SU-DHL-6 (cell line): ENCODE data around the gene PELI3.

ENCODE experiments used
- H2AFZ ChIP-seq: fragments of 200-600 bp; sonication (generic); 2 replicates; pipeline ENCODE4 v1.6.1; 2014; ENCODE audit warnings: low read depth, mild to moderate bottlenecking, moderate library complexity, mixed read lengths, antibody characterized with exemption, low read length; ENCODE audit not compliant: severe bottlenecking
- H3F3A ChIP-seq: fragments of 200-600 bp; shearing (Covaris generic); 2 replicates; pipeline ENCODE4 v1.6.0; 2016; ENCODE audit warnings: antibody characterized with exemption, mild to moderate bottlenecking; ENCODE audit not compliant: insufficient read depth
- H3K27ac ChIP-seq: fragments of 200-600 bp; sonication (generic); 2 replicates; pipeline ENCODE4 v1.5.1; 2016; ENCODE audit warnings: low read depth, mild to moderate bottlenecking, low read length, moderate library complexity, mixed read lengths
- H3K27me3 ChIP-seq: fragments of 200-600 bp; sonication (generic), shearing (Covaris generic); 2 replicates; pipeline ENCODE4 v1.6.0; 2014; ENCODE audit warnings: mild to moderate bottlenecking, low read length
- H3K36me3 ChIP-seq: fragments of 200-600 bp; sonication (generic); 2 replicates; pipeline ENCODE4 v1.6.1; 2014; ENCODE audit warnings: mild to moderate bottlenecking, low read length, mixed read lengths
- H3K4me2 ChIP-seq: fragments of 300-600, 200-600 bp; shearing (Covaris generic), sonication (generic); 2 replicates; pipeline ENCODE4 v1.6.0; 2014; ENCODE audit warnings: low read length, low read depth, mild to moderate bottlenecking; ENCODE audit not compliant: poor library complexity, severe bottlenecking
- H3K4me3 ChIP-seq: fragments of 200-600 bp; sonication (generic); 2 replicates; pipeline ENCODE4 v1.5.1; 2014; ENCODE audit warnings: antibody characterized with exemption, low read length, mild to moderate bottlenecking, mixed read lengths; ENCODE audit not compliant: insufficient read depth, poor library complexity, severe bottlenecking
- H3K79me2 ChIP-seq: fragments of 200-600 bp; sonication (generic); 2 replicates; pipeline ENCODE4 v1.6.1; 2014; ENCODE audit warnings: mild to moderate bottlenecking, low read length, moderate library complexity; ENCODE audit not compliant: insufficient read depth
- H3K9ac ChIP-seq: fragments of 200-600 bp; sonication (generic); 2 replicates; pipeline ENCODE4 v1.7.0; 2014; ENCODE audit warnings: mild to moderate bottlenecking, low read length
- H3K9me2 ChIP-seq: fragments of 200-600 bp; sonication (generic); replicated peaks from 2 replicates; pipeline ENCODE4 v1.6.1; 2014; ENCODE audit warnings: low read length; ENCODE audit not compliant: insufficient read depth
- H3K9me3 ChIP-seq: fragments of 200-600 bp; sonication (generic); 2 replicates; pipeline ENCODE4 v1.6.1; 2014; ENCODE audit warnings: low read length, mixed read lengths; ENCODE audit not compliant: insufficient read depth
- H4K20me1 ChIP-seq: fragments of 200-600 bp; sonication (generic); 2 replicates; pipeline ENCODE4 v1.6.1; 2014; ENCODE audit warnings: low read depth, mild to moderate bottlenecking, antibody characterized with exemption, low read length, moderate library complexity, mixed read lengths
- CTCF ChIP-seq: fragments of 200-600 bp; sonication (generic); IDR thresholded peaks from one replicate; pipeline ENCODE4 v1.5.1; 2017; ENCODE audit warnings: antibody characterized with exemption, mild to moderate bottlenecking, low read length, moderate library complexity; ENCODE audit not compliant: insufficient read depth, poor library complexity, severe bottlenecking
- EZH2phosphoT487 ChIP-seq: fragments of 200-600 bp; sonication (generic), shearing (Covaris generic); conservative IDR thresholded peaks from 2 replicates; pipeline ENCODE4 v1.6.1; 2018; ENCODE audit warnings: mild to moderate bottlenecking, antibody characterized with exemption, low read length, moderate library complexity, mixed read lengths

Gene PELI3

DNA sequence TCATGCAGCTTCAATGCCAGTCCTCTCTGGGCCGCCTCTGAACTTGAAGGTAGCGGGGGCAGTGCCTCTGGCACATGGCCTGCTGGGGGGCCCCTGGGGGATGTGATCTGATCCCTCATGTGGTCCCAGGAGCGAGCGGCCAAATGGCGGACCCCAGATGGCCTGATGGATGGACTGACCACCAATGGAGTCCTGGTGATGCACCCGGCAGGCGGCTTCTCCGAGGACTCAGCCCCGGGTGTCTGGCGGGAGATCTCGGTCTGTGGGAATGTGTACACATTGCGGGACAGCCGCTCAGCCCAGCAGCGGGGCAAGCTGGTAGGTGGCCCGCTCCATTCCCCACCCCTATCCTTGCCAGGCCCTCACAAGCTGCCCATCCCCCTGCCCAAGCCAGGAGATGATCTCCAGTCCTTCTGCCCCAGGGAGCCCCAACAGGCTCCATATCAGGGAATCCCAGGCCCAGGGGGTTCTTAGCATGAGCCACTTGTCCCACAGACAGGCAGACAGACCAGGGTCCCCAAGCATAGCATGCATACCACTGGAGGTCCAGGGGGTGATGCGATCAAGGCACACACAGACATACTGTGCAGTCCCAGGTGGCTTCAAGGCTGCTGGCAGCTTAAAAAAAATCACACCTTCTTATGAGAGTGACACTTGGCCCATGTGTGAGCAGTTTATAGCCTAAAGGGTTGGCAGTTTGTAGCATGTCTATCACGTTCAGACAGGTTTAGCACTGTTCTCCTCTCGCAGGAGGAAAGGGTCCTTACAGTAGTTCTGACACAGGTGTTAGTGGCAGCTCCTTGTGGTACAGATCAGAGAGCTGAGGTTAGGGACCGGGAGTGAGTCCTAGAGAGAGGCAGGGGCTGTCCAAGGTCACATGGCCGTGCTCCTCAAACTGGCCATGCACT is 7.2 kb downstream of the PELI3 start:
- TF ChIP-seq EZH2phosphoT487 (no peak), CTCF (no peak)
- H3K4me2 ChIP-seq, result no peak overlapping the region
- no peaks in the 10 kb centered on the region for H3K9me2 ChIP-seq
- no peaks in the 10 kb centered on the region for H3F3A ChIP-seq
- no peak overlapping the region for H3K9ac ChIP-seq
- H3K79me2 ChIP-seq, result no peaks in the 10 kb centered on the region
- no peak overlapping the region for H3K27ac ChIP-seq
- H3K36me3 ChIP-seq, result no peaks in the 10 kb centered on the region
- no peak overlapping the region for H2AFZ ChIP-seq
- H3K27me3 ChIP-seq, result no peaks in the 10 kb centered on the region
- H3K4me3 ChIP-seq, result no peak overlapping the region
- no peaks in the 10 kb centered on the region for H3K9me3 ChIP-seq
- no peaks in the 10 kb centered on the region for H4K20me1 ChIP-seq

DNA sequence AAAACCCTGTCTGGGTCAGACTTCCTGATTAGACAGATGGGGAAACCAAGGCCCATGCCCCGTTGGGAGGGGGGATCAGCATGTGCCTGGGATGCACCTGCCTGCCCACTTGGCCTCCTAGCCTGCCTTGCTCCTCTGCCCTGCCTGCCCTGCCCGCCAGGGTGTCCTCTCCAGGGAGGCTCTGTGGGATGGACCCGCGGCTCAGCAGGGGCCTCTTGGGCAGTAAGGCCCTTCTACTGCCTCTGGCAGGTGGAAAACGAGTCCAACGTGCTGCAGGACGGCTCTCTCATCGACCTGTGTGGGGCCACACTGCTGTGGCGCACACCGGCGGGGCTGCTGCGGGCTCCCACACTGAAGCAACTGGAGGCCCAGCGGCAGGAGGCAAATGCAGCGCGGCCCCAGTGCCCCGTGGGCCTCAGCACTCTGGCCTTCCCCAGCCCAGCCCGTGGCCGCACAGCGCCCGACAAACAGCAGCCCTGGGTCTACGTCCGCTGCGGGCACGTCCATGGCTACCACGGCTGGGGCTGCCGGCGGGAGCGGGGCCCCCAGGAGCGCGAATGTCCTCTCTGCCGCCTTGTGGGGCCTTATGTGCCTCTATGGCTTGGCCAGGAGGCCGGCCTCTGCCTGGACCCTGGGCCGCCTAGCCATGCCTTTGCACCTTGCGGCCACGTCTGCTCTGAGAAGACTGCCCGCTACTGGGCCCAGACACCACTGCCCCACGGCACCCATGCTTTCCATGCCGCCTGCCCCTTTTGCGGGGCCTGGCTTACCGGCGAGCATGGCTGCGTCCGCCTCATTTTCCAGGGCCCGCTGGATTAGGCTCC is 8.9 kb downstream of the PELI3 start:
- Histone ChIP-seq H3K27ac (no peak overlapping the region), H3F3A (no peaks in the 10 kb centered on the region), H3K36me3 (no peaks in the 10 kb centered on the region), H3K9ac (no peak overlapping the region), H3K4me3 (no peak overlapping the region), H3K9me2 (no peaks in the 10 kb centered on the region), H3K4me2 (no peak overlapping the region), H2AFZ (no peak overlapping the region), H3K9me3 (no peaks in the 10 kb centered on the region), H3K79me2 (0 out of 2 replicates have a peak, but pooled peaks cover 4% of the 10 kb centered on the region), H3K27me3 (no peaks in the 10 kb centered on the region), H4K20me1 (no peaks in the 10 kb centered on the region)
- no peak for TF ChIP-seq CTCF
- no peak for TF ChIP-seq EZH2phosphoT487

DNA sequence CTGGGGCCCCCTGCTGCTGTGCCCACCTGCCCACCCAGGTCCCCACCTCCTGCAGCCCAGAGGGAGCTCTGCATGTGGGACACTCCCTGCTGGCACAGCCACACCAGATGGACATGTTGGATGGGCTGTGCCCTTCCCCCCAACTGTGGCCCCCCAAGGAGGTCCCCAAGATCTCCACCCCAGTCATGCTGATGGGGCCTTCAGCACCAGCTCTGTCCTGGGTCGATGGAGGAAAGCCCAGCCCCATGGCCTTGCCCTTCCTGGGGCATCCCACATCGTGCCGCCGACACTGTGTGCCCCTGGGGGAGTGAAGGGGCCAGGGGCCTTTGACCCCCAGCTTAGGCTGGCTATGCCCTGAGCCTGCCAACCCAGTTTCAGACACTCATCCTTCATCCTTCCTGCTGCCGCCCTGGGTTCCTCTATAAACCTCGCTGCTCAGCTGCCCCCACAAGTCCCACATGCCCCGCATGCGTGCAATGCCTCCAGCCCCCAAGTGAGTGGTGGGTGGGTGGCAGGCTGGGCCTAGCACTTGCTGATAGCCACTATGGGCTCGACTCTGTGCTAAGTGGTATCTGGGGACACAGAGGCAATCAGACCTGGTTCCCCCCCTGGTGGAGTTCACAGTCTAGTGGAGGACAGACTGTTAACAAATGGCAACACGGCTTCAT is 9.6 kb downstream of the PELI3 start:
- H3F3A ChIP-seq, result no peaks in the 10 kb centered on the region
- no peak overlapping the region for H3K9ac ChIP-seq
- no peak for TF ChIP-seq EZH2phosphoT487
- no peak for TF ChIP-seq CTCF
- H4K20me1 ChIP-seq, result no peaks in the 10 kb centered on the region
- no peak overlapping the region for H3K4me2 ChIP-seq
- H3K36me3 ChIP-seq, result no peaks in the 10 kb centered on the region
- 0 out of 2 replicates have a peak, but pooled peaks cover 11% of the 10 kb centered on the region for H3K79me2 ChIP-seq
- no peak overlapping the region for H2AFZ ChIP-seq
- no peaks in the 10 kb centered on the region for H3K9me2 ChIP-seq
- H3K27ac ChIP-seq, result no peak overlapping the region
- H3K9me3 ChIP-seq, result no peaks in the 10 kb centered on the region
- no peak overlapping the region for H3K4me3 ChIP-seq
- H3K27me3 ChIP-seq, result no peaks in the 10 kb centered on the region
